GM12872 (cell line): ENCODE measurements around the gene HCFC1.

ENCODE experiments used
- TF ChIP-seq, protein P1 (sequence below): IDR thresholded peaks from 3 replicates; pipeline ENCODE4 v1.5.1; 2011; ENCODE audit warnings: low read depth, mild to moderate bottlenecking, low read length, moderate library complexity; ENCODE audit not compliant: insufficient read depth

HCFC1 gene

DNA sequence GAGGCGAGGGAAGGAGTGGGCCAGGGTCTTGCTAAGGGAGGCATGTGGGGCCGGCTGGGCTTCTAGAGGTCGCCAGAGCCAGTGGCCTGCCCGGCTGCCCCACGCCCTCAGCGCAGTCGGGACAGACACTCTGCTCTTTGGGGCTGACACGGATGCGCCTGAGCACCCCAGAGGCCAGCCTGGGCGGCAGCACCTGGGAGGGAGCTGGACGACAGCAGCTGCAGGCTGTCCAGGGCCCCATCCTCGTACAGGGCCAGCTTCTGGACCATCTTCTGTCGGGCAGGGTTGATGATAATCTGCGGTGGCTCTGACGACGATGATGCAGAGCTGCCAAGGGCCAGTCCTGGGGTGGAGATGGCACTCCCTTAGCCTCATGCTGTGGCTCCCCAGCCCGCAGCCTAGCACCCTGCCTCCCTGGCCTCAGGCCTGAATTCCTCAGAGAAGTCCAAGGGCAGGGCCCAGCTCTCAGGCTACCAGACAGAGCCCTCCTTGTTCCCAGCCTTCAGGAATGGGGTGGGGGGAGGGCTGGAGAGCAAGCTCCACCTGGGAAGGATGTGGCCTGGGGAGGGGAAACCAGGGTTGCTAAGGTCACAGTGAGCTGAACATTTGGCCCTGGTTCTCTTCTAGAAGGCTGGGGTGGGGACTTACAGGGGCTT lies 40.8 kb upstream of the HCFC1 start:
- TF ChIP-seq, protein P1, sequence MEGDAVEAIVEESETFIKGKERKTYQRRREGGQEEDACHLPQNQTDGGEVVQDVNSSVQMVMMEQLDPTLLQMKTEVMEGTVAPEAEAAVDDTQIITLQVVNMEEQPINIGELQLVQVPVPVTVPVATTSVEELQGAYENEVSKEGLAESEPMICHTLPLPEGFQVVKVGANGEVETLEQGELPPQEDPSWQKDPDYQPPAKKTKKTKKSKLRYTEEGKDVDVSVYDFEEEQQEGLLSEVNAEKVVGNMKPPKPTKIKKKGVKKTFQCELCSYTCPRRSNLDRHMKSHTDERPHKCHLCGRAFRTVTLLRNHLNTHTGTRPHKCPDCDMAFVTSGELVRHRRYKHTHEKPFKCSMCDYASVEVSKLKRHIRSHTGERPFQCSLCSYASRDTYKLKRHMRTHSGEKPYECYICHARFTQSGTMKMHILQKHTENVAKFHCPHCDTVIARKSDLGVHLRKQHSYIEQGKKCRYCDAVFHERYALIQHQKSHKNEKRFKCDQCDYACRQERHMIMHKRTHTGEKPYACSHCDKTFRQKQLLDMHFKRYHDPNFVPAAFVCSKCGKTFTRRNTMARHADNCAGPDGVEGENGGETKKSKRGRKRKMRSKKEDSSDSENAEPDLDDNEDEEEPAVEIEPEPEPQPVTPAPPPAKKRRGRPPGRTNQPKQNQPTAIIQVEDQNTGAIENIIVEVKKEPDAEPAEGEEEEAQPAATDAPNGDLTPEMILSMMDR: no peak

DNA sequence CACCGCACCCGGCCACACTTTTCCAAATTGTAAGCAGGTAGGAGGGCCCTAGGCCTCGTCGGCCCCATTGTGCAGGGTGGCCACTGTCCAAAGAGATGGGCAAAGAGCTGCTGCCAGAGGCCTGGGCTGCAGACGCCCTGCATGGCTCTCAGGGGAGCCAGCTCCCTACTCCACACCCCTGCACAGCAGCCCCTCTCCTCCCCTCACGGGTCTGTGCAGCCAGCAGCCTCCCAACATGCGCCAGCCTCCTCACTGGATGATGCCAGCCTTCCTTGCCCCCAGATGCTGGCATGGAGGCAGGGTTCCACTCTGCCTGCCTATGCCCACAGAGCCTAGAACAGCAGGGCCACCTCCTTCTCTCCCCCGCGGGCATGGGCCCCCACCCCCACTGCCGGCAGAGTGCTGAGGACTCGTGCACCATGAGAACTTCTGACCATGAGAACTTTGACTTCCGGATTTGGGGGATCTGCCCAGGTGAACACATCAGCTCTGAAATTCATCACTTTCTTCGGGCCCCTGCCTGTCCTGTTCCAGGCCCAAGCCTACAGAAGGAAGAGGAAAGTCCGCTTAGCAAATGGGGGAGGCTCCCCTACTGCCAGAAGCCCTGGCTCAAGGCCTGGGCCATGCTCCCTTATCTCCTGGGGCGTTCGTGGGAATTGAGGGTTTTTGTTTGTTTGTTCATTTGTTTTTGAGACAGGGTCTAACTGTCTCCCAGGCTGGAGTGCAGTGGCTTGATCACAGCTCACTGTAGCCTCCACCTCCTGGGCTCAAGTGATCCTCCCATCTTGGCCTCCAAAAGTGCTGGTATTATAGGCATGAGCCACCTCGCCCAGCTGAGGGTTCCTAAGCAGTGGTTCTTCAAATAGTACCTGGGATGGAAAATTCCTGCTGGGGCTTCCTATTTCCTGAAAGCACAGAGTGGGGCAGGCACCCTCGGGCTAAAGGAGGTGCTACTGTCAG lies 40.0 kb upstream of the HCFC1 start:
- TF ChIP-seq, protein P1: no peak

DNA sequence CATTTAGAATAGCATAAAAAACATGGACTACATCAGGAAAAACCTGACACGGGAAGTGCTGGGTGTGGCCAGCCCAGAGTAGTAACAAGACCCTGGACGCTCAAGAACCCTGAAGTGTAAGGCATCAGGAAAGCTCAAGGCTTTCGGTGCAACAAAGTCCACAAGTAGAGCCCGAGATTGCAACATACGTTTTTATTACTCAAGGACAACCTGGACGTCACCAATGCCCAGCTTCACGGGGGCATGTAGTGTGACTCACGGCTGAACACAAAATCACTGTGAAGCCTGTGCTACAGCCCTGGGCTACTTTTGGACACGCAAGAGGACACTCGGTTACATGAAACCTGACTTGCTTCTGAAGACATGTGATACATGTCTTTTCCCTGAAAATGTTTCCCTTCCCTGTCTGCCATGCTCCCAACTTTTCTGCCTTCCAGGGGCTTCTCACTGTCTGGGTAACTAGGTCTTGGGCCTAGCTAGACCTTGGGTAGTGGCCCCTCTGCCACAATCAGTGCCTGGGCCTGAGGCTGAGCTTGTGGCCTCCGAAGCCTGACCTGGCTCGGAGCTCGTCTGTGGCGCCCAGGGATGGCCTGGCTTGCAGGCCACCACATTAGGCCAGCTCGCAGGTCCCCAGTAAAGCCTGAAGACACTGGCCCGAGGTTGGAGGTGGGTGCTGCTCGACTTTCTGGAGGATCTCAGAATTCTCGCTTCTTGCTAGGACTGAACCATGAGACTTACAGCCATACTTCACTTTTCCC lies 38.9 kb upstream of the HCFC1 start:
- TF ChIP-seq, protein P1: no peak

DNA sequence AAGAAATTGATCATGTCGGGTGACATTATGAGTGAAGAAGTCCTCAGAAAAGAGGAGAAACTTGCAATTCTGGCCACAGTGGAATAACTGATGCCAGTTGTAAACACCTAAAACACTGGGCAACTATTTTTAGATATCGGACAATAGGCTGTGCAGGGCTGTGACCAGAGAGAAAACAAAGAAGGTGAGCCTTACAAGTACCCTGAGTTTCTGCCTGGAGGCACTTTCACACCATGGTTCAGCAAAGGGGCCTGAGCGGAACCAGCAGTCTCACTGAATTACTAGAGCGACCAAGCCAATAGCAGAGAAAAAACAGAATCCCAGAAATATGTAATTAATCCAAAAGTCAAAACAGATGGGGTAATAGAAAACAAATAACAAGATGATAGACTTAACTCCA lies 36.9 kb upstream of the HCFC1 start:
- TF ChIP-seq, protein P1: no peak

DNA sequence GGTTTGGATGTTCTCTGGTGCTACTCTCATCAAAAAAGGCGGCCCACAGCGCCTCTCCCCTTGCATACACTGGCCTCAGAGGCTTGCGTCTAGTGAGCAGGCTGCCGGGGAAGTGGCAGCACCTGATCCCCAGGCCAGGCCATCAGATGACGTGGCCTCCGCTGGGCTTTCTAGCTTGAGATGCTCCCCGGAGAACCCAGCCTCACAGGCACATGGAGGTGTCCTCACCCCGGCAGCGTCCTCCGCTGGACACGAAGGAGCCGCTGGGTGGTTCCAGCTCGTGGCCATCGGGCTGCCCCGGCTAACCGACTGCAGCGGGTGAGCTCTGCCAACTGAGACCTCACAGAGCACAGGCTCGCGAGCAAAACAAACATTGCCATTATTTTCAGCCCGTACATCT lies 35.3 kb upstream of the HCFC1 start:
- TF ChIP-seq, protein P1: no peak

DNA sequence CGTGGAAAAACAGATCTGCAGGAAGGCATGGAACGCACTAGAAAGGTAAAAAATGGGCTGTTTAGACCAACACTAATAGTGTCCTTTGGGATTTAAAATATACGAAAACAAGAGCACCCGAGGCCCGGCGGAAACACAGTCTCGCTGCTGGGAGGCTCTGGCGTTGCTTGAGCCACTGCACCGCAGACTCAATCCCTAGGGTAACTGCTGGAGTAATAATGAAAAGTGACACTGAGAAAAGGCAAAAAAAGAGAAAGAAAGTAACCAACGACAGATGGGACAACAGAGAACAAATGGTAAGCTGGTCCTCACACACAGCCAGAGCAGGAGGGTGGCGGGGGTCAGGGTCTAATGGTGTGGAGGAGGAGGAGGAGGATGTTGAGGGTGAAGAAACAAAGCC lies 32.7 kb upstream of the HCFC1 start:
- TF ChIP-seq, protein P1: no peak

DNA sequence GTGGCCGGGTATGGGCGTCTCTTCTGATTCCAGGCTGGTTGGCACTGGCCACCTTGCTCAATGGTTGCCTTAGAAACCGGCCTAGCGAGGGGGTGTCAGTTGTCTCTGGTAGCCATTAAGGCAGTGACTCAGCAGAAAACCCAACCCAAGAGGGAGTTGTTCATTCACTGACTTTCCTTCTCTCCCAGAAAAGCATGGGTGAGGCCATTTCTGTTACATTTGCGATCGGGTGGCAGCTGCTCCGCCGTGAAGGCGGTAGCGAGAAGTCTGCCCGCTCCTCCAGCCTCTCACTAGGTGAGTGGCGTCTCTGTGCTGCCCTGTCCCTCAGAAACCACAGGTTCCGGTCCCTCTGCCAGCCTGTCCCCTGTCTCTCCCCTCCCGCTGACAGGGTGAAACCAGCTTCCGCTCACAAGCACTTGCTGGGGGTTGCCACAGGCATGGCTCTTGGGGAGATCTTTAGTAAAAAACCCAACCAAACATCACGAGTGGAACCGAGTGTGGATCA lies 30.6 kb upstream of the HCFC1 start:
- TF ChIP-seq, protein P1: no peak
